Measurements from ENCODE around the gene GLCCI1. TPM values are rescaled to one million over a fixed set of nuclear protein-coding genes. Genes with fewer than 3 reads are reported as not detected.

The GLCCI1 gene
- total and polyA plus RNA-seq, 4 donors: 2.1 to 12.0 (median 8.0) TPM

DNA sequence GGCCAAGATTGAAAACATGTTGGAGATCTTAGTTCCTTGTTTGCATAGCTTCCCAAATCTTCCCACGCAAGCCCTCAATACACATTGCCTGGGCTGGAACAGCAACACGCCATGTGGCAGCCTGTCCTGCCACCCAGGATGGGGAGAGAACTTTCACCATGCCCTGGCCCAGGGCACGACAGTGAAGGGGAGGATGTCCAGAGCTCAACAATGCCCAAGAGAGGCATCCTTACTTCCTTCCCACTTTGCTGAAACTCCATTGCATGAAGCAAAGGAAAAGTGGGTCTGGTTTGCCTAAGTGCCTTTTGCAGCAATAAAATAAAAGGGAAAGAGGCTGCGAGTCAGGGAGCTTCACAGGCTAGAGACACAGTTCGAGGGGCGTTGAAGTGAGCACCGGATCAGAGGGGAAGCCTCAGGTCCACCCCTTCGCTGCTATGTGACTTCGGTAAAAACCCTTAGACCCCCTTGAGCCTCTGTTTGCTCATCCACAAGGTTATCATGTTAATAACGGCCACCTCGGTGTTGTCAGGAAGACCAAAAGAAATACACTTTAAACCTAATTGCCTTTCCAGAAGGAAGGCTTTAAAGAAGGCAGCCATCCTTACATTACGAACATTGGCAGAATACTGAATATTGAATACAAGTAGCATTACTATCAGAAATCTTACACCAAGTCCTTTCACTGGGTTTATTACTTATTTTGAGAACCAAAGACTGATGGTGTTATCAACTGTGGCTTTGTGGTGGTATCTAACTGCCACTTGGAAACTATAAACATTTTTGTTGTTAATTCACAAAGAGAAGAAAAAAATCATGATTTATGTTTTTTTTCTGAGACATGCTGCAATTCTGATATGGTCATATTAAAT is 160.1 kb downstream of the GLCCI1 start:
- no peaks in the 10 kb centered on the region for H3K27me3 ChIP-seq (ENCODE audit: control insufficient read depth in 1 of 2, insufficient read depth in 2 of 2, low read length in 1 of 2)
- DNase-seq: no peak
- H3K4me3 ChIP-seq (ENCODE audit: low read length in 2 of 2): no peak overlapping the region
- WGBS, 2 donors: 73 to 76% methylated on average over 12 of the region's 12 CpGs
- no peaks in the 10 kb centered on the region for H3K4me1 ChIP-seq (ENCODE audit: control insufficient read depth in 1 of 2, insufficient read depth in 2 of 2, low read length in 2 of 2)
- ATAC-seq (ENCODE audit: low FRiP score): no peak
- no peaks in the 10 kb centered on the region for H3K9me3 ChIP-seq (ENCODE audit: control insufficient read depth, low read length)
- no peak overlapping the region for H3K27ac ChIP-seq (ENCODE audit: low read depth in 1 of 2, low read length in 2 of 2)
- no peaks in the 10 kb centered on the region for H3K36me3 ChIP-seq (ENCODE audit: control insufficient read depth in 1 of 2, insufficient read depth in 2 of 2, low read length in 1 of 2)
- intact Hi-C loops (cut with DNase I): no loop called here

GRCh38 chr7:8129318-8129659 is 160.7 kb downstream of the GLCCI1 start:
- intact Hi-C loops (cut with DNase I): no loop called here
- Histone ChIP-seq H3K36me3 (ENCODE audit: control insufficient read depth in 1 of 2, insufficient read depth in 2 of 2, low read length in 1 of 2) (no peaks in the 10 kb centered on the region), H3K27me3 (ENCODE audit: control insufficient read depth in 1 of 2, insufficient read depth in 2 of 2, low read length in 1 of 2) (no peaks in the 10 kb centered on the region), H3K4me1 (ENCODE audit: control insufficient read depth in 1 of 2, insufficient read depth in 2 of 2, low read length in 2 of 2) (no peaks in the 10 kb centered on the region), H3K4me3 (ENCODE audit: low read length in 2 of 2) (no peak overlapping the region), H3K27ac (ENCODE audit: low read depth in 1 of 2, low read length in 2 of 2) (no peak overlapping the region), H3K9me3 (ENCODE audit: control insufficient read depth, low read length) (no peaks in the 10 kb centered on the region)
- DNase-seq: no peak
- 54 to 64% methylated on average over 1 of the region's 1 CpG for WGBS, 2 donors
- no peak for ATAC-seq (ENCODE audit: low FRiP score)

DNA sequence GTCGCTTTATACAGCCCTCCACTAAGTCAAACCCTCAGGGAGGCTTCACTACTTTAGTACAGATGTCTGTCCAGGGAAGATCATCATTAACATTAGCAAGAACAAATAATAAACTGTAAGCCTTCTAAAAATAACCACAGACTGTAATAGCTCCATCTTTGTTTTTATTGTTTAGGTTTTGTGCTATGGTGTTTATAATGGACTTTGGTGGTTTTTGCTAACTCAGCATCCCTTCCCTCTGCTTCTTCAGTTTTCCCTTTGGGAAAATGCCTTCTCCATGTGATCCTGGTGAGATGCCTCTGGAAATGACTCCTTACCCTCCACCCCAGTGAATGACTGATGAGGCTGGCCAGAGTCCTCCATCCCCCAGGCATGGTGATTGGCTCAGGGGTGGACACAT is 162.1 kb downstream of the GLCCI1 start:
- Histone ChIP-seq H3K27ac (ENCODE audit: low read depth in 1 of 2, low read length in 2 of 2) (no peak overlapping the region), H3K36me3 (ENCODE audit: control insufficient read depth in 1 of 2, insufficient read depth in 2 of 2, low read length in 1 of 2) (no peaks in the 10 kb centered on the region), H3K4me3 (ENCODE audit: low read length in 2 of 2) (no peak overlapping the region), H3K27me3 (ENCODE audit: control insufficient read depth in 1 of 2, insufficient read depth in 2 of 2, low read length in 1 of 2) (no peaks in the 10 kb centered on the region), H3K4me1 (ENCODE audit: control insufficient read depth in 1 of 2, insufficient read depth in 2 of 2, low read length in 2 of 2) (no peaks in the 10 kb centered on the region), H3K9me3 (ENCODE audit: control insufficient read depth, low read length) (no peaks in the 10 kb centered on the region)
- intact Hi-C loops (cut with DNase I): no loop called here
- no peak for DNase-seq
- 84 to 90% methylated on average over 1 of the region's 1 CpG for WGBS, 2 donors
- ATAC-seq (ENCODE audit: low FRiP score): no peak

DNA sequence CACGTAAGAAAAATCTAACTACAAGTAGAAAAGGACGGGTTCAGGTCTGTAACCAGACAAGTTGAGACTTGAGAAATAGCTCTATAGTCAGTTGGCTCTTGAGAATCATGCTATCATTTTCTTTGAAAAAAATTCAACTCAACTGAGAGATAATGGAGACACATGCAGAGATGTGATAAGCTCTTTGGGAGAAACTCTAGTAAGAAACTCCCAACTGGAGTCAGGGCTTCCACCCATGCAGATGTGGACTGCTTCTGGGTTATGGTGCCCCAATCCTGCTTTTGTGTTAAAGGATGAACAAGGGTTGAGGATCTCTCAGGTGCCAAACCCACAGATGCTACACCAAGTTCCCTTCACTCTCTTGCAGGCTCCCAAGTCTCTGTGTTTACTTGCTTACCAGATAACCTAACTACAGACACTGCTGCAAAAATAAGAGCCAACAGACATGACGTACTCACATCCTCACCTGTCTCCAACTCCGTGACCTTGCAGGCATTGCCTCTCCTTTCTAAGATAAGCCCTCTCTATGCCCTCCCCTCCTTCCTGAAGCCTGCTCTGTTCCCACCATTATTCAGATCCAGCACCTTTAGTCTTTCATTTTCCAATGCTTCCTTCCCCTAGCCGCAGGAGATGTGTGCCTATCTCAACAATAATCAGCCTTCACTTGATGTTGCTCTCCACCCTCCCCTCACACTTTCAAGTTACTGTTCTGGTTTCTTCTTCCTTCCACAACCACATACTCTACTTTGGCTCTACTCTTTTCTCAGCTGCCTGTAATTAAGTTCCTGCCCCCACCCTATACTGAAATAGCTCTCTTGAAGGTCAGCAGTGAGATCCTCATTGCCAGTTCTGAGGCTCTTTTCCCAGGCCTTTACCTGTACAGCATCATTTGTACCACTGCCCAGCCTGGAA is 163.4 kb downstream of the GLCCI1 start:
- Histone ChIP-seq H3K4me1 (ENCODE audit: control insufficient read depth in 1 of 2, insufficient read depth in 2 of 2, low read length in 2 of 2) (no peaks in the 10 kb centered on the region), H3K27ac (ENCODE audit: low read depth in 1 of 2, low read length in 2 of 2) (no peak overlapping the region), H3K4me3 (ENCODE audit: low read length in 2 of 2) (no peak overlapping the region), H3K9me3 (ENCODE audit: control insufficient read depth, low read length) (no peaks in the 10 kb centered on the region), H3K36me3 (ENCODE audit: control insufficient read depth in 1 of 2, insufficient read depth in 2 of 2, low read length in 1 of 2) (no peaks in the 10 kb centered on the region), H3K27me3 (ENCODE audit: control insufficient read depth in 1 of 2, insufficient read depth in 2 of 2, low read length in 1 of 2) (no peaks in the 10 kb centered on the region)
- WGBS, 2 donors: 87 to 94% methylated on average over 5 of the region's 5 CpGs
- no peak for DNase-seq
- ATAC-seq (ENCODE audit: low FRiP score): no peak
- intact Hi-C loops (cut with DNase I): no loop called here

DNA sequence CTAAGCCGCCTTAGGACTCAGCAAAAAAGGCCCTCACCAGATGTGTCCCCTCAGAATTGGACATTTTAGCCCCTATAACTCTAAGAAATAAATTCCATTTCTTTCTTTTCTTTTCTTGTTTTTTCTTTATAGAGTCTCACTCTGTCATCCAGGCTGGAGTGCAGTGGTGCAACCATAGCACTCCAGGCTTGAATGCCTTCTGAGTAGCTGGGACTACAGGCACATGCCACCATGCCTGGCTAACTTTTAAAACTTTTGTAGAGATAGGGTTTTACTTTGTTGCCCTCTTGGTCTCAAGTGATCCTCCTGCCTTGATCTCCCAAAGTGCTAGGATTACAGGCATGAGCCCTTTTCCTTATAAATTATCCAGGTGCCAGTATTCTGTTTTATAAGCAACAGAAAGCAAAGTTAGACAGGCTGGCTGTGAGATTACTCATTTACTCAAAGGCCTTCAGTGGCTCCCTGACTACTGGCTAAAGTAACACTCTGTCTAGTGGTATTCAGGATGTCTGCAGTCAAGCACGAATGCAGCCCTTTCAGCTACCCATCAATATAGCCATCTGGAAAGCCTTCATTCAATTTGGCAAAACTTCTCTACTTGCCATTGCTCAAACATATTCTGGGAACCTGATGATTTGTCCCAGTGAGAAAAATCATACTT is 164.7 kb downstream of the GLCCI1 start:
- H3K4me1 ChIP-seq (ENCODE audit: control insufficient read depth in 1 of 2, insufficient read depth in 2 of 2, low read length in 2 of 2): no peaks in the 10 kb centered on the region
- H3K27ac ChIP-seq (ENCODE audit: low read depth in 1 of 2, low read length in 2 of 2): no peak overlapping the region
- intact Hi-C loops (cut with DNase I): no loop called here
- ATAC-seq (ENCODE audit: low FRiP score) (no peak), DNase-seq (no peak)
- no peaks in the 10 kb centered on the region for H3K36me3 ChIP-seq (ENCODE audit: control insufficient read depth in 1 of 2, insufficient read depth in 2 of 2, low read length in 1 of 2)
- H3K9me3 ChIP-seq (ENCODE audit: control insufficient read depth, low read length): no peaks in the 10 kb centered on the region
- 89 to 92% methylated on average over 2 of the region's 2 CpGs for WGBS, 2 donors
- no peaks in the 10 kb centered on the region for H3K27me3 ChIP-seq (ENCODE audit: control insufficient read depth in 1 of 2, insufficient read depth in 2 of 2, low read length in 1 of 2)
- H3K4me3 ChIP-seq (ENCODE audit: low read length in 2 of 2): no peak overlapping the region

GRCh38 chr7:8134089-8134733 is 165.6 kb downstream of the GLCCI1 start:
- no peaks in the 10 kb centered on the region for H3K4me1 ChIP-seq (ENCODE audit: control insufficient read depth in 1 of 2, insufficient read depth in 2 of 2, low read length in 2 of 2)
- H3K27me3 ChIP-seq (ENCODE audit: control insufficient read depth in 1 of 2, insufficient read depth in 2 of 2, low read length in 1 of 2): no peaks in the 10 kb centered on the region
- no peak overlapping the region for H3K4me3 ChIP-seq (ENCODE audit: low read length in 2 of 2)
- intact Hi-C loops (cut with DNase I): no loop called here
- no peaks in the 10 kb centered on the region for H3K36me3 ChIP-seq (ENCODE audit: control insufficient read depth in 1 of 2, insufficient read depth in 2 of 2, low read length in 1 of 2)
- DNase-seq (no peak), ATAC-seq (ENCODE audit: low FRiP score) (no peak)
- no peaks in the 10 kb centered on the region for H3K9me3 ChIP-seq (ENCODE audit: control insufficient read depth, low read length)
- WGBS, 2 donors: 57 to 69% methylated on average over 10 of the region's 10 CpGs
- no peak overlapping the region for H3K27ac ChIP-seq (ENCODE audit: low read depth in 1 of 2, low read length in 2 of 2)

DNA sequence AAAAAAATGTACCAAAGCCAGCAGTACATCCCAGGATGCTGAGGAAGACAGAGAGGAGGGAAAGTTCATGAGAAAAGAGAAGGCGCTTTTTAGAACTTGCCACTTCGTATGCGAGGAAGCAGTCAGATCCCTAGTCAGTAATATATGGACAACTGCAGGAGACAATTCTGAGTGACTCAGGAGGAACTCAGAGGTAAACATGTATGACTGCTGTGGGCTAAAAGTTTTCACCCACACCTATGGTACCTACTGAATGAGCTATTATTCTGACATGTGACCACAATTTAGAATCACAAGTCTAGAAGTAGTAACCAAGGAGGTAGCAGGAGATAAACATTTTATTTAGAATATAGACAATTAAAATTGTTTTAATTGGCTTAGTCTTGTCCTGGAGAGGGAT is 166.8 kb downstream of the GLCCI1 start:
- no peak overlapping the region for H3K27ac ChIP-seq (ENCODE audit: low read depth in 1 of 2, low read length in 2 of 2)
- H3K4me3 ChIP-seq (ENCODE audit: low read length in 2 of 2): no peak overlapping the region
- DNase-seq (no peak), ATAC-seq (ENCODE audit: low FRiP score) (no peak)
- intact Hi-C loops (cut with DNase I): no loop called here
- H3K9me3 ChIP-seq (ENCODE audit: control insufficient read depth, low read length): no peaks in the 10 kb centered on the region
- peaks cover 0 to 1% of the 10 kb centered on the region in 2 donors for H3K4me1 ChIP-seq (ENCODE audit: control insufficient read depth in 1 of 2, insufficient read depth in 2 of 2, low read length in 2 of 2)
- H3K27me3 ChIP-seq (ENCODE audit: control insufficient read depth in 1 of 2, insufficient read depth in 2 of 2, low read length in 1 of 2): no peaks in the 10 kb centered on the region
- 97 to 99% methylated on average over 3 of the region's 3 CpGs for WGBS, 2 donors
- H3K36me3 ChIP-seq (ENCODE audit: control insufficient read depth in 1 of 2, insufficient read depth in 2 of 2, low read length in 1 of 2): no peaks in the 10 kb centered on the region

DNA sequence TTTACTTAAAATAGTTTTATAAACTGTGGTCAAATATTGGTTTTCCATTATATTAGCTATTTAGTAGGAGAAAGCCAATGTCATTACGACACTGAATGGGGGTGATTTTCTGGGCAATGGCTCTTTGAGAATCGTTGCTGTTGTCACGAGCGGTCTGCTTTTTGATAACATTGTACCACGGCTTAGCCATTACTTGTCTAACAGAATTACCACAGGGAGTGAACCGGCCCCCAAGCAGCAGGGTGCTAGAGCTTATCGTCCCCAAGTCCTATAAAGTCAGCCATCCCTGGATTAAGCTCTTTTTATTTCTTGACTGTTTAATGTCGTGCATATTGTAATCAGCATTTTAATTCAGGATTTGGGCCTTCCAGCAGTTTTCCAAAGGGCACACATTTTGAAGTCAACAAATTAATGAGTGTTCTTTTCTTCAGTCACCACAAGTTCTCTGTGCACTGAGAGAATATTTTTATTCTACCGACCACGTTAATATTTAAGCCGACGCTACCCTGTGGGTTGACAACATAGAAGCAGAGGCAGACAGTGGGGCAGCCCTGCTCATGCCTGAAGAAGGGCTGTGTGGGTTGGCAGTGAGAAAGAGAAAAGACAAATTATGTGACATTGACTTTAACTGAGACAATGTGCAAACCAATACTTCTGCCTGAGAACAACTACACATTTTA is 167.6 kb downstream of the GLCCI1 start:
- no peak for DNase-seq
- Histone ChIP-seq H3K4me1 (ENCODE audit: control insufficient read depth in 1 of 2, insufficient read depth in 2 of 2, low read length in 2 of 2) (peaks cover 0 to 1% of the 10 kb centered on the region in 2 donors), H3K27me3 (ENCODE audit: control insufficient read depth in 1 of 2, insufficient read depth in 2 of 2, low read length in 1 of 2) (no peaks in the 10 kb centered on the region), H3K9me3 (ENCODE audit: control insufficient read depth, low read length) (no peaks in the 10 kb centered on the region), H3K27ac (ENCODE audit: low read depth in 1 of 2, low read length in 2 of 2) (no peak overlapping the region), H3K36me3 (ENCODE audit: control insufficient read depth in 1 of 2, insufficient read depth in 2 of 2, low read length in 1 of 2) (no peaks in the 10 kb centered on the region), H3K4me3 (ENCODE audit: low read length in 2 of 2) (no peak overlapping the region)
- no peak for ATAC-seq (ENCODE audit: low FRiP score)
- 93 to 95% methylated on average over 12 of the region's 12 CpGs for WGBS, 2 donors
- intact Hi-C loops (cut with DNase I): no loop called here

All from aorta (tissue), 5 donors.